Measurements from ENCODE around the gene PPP2R5B.

GRCh38 chr11:64911142-64911541 lies 13.3 kb upstream of the PPP2R5B start:
- TF ChIP-seq CTCF (IDR thresholded peaks at IDR 0.05 in 4 of 5, conservative IDR thresholded peaks at IDR 0.05 in 1 of 5) = no peak
- no peak for TF ChIP-seq POLR2A (IDR thresholded peaks at IDR 0.05)
